Measurements from ENCODE around the gene C6orf120. TPM values are rescaled to one million over a fixed set of nuclear protein-coding genes. Genes with fewer than 3 reads are reported as not detected.

The C6orf120 gene
- total and polyA plus RNA-seq, 2 of the 13 experiments (the other 11 are each of a cell fraction or from before 2014, with no cell fraction given): 21.7 to 29.9 TPM

DNA sequence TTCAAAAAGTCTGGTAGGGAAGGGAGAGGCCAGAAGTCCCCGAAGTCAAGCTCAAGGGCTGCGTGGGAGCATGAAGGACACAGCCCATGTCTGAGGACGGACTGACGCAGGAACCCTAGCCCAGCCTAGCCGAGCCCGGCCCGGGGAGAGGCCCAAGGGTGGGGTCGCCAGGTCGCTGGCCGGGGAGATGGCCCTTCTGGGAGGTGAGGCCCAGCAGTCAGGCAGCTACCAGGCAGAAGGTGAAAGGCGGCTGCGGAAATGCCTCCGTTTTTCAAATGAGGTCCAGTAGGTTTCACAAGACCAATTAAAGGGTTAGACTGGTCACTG lies 44.7 kb upstream of the C6orf120 start:
- Histone ChIP-seq H3K79me2 (ENCODE audit: insufficient read depth, low read length) (no peaks in the 10 kb centered on the region), H3K27me3 (ENCODE audit: control insufficient read depth in 1 of 2, insufficient read depth in 2 of 2, low read length in 2 of 2) (no peaks in the 10 kb centered on the region), H3K9ac (ENCODE audit: insufficient read depth, low read depth, low read length) (no peak overlapping the region), H2AFZ (ENCODE audit: low read length) (no peak overlapping the region), H3K36me3 (replicated peaks in 1 of 2; ENCODE audit: control insufficient read depth in 1 of 2, insufficient read depth in 2 of 2, low read length in 2 of 2) (peaks cover 22 to 55% of the 10 kb centered on the region in 2 experiments; a peak in 4 of 5 replicates), H3K4me2 (ENCODE audit: low read depth, low read length) (no peak overlapping the region), H3K27ac (ENCODE audit: extremely low read length, insufficient read depth, low read length) (no peak overlapping the region), H3K9me3 (ENCODE audit: low read length) (no peaks in the 10 kb centered on the region), H3K4me3 (replicated peaks in 1 of 3; ENCODE audit: insufficient read depth in 1 of 3, low read depth in 2 of 3, low read length in 3 of 3) (no peak overlapping the region), H3K4me1 (ENCODE audit: insufficient read depth, low read length) (no peaks in the 10 kb centered on the region), H4K20me1 (ENCODE audit: insufficient read depth, low read length) (no peaks in the 10 kb centered on the region)
- intact Hi-C loops (cut with micrococcal nuclease; ENCODE audit: unreplicated experiment) (no loop called here), in situ Hi-C loops (cut with HindIII; ENCODE audit: extremely low pct_ligation_motif_present, low pct_unique_long_range_greater_than_20kb) (no loop called here)
- ATAC-seq (no peak), DNase-seq (ENCODE audit: low spot score) (no peak), FAIRE-seq (no peak)
- CTCF ChIA-PET (ENCODE audit: low intra/inter-chr PET ratio, low total read pairs): no interaction called here
- POLR2A ChIA-PET: no interaction called here
- TF ChIP-seq HOXA5 (CRISPR knock-in tag; IDR thresholded peaks at IDR 0.05) (no peak), ZNF496 (CRISPR knock-in tag; IDR thresholded peaks at IDR 0.05; ENCODE audit: insufficient replicate concordance) (no peak), FOXA1 (IDR thresholded peaks at IDR 0.05) (no peak), FOXA1 (CRISPR knock-in tag; IDR thresholded peaks at IDR 0.05) (no peak), ZNF562 (CRISPR knock-in tag; IDR thresholded peaks at IDR 0.05; ENCODE audit: borderline replicate concordance) (no peak), HOXD1 (CRISPR knock-in tag; IDR thresholded peaks at IDR 0.05) (no peak), TOE1 (CRISPR knock-in tag; IDR thresholded peaks at IDR 0.05) (no peak), CBX1 (IDR thresholded peaks at IDR 0.05; ENCODE audit: low read depth) (no peak), DNMT1 (CRISPR knock-in tag; IDR thresholded peaks at IDR 0.05) (no peak), ZNF136 (CRISPR knock-in tag; IDR thresholded peaks at IDR 0.05; ENCODE audit: low read depth) (no peak)
- WGBS (ENCODE audit: low lambda C conversion rate): 95% methylated on average over 13 of the region's 13 CpGs
- no TSS peak for BruUV-seq (replicated peaks)

DNA sequence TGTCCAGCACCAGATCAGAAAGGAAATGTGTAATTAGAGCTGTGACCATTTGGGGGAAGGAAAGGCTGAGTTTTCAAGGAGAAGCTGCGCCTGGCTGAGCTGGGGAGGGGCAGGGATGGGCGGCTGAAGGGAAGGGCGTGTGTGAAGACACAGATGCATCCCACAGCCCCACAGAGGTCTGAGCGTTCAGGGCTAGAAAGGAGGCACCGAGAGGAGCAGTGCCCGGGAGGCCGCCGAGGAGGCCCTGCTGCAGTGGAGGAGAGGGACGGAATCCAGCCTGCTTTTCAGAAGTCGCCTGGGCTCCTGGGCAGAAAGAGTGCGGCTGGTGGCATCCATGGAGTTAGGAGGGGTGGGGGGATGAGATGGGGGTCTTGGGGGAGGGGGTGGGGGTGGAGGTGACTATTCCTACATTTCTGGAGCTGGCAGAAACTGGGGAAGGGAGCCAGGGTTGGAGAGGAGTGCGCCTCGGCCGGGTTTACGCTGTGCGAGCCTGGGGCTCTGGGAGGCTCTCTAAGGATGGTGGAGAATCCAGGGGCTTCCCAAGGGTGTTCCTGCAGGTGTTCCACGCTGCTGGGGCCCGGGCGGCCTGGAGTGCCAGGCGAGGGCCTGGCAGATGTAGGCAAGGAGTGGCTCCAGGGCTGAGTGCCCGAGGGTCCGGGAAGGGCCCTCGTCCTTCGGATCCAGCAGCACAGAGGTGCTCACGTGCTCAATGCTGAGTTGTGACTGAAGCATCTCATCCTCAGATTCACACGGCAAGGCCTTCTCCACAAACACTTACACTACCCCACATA lies 41.9 kb upstream of the C6orf120 start:
- FAIRE-seq: no peak
- Histone ChIP-seq H3K9ac (ENCODE audit: insufficient read depth, low read depth, low read length) (no peak overlapping the region), H3K79me2 (ENCODE audit: insufficient read depth, low read length) (no peaks in the 10 kb centered on the region), H3K36me3 (replicated peaks in 1 of 2; ENCODE audit: control insufficient read depth in 1 of 2, insufficient read depth in 2 of 2, low read length in 2 of 2) (peaks cover 29 to 64% of the 10 kb centered on the region in 2 experiments; a peak in 4 of 5 replicates), H4K20me1 (ENCODE audit: insufficient read depth, low read length) (no peaks in the 10 kb centered on the region), H3K4me2 (ENCODE audit: low read depth, low read length) (no peak overlapping the region), H3K4me1 (ENCODE audit: insufficient read depth, low read length) (no peaks in the 10 kb centered on the region), H3K27me3 (ENCODE audit: control insufficient read depth in 1 of 2, insufficient read depth in 2 of 2, low read length in 2 of 2) (no peaks in the 10 kb centered on the region), H3K9me3 (ENCODE audit: low read length) (no peaks in the 10 kb centered on the region), H3K27ac (ENCODE audit: extremely low read length, insufficient read depth, low read length) (no peak overlapping the region), H2AFZ (ENCODE audit: low read length) (no peak overlapping the region), H3K4me3 (replicated peaks in 1 of 3; ENCODE audit: insufficient read depth in 1 of 3, low read depth in 2 of 3, low read length in 3 of 3) (no peak overlapping the region)
- in situ Hi-C loops (cut with HindIII; ENCODE audit: extremely low pct_ligation_motif_present, low pct_unique_long_range_greater_than_20kb) (no loop called here), intact Hi-C loops (cut with micrococcal nuclease; ENCODE audit: unreplicated experiment) (no loop called here)
- ATAC-seq: no peak; the same call in 2 of the 3 replicates
- ChIA-PET POLR2A (no interaction called here), CTCF (ENCODE audit: low intra/inter-chr PET ratio, low total read pairs) (no interaction called here)
- no peak for DNase-seq (ENCODE audit: low spot score)
- 97% methylated on average over 22 of the region's 26 CpGs for WGBS (ENCODE audit: low lambda C conversion rate)
- no TSS peak for BruUV-seq (replicated peaks)
- TF ChIP-seq XRCC5 (optimal IDR thresholded peaks at IDR 0.05; ENCODE audit: low read length) (no peak), PHF8 (CRISPR knock-in tag; IDR thresholded peaks at IDR 0.05) (no peak), RCOR2 (CRISPR knock-in tag; IDR thresholded peaks at IDR 0.05) (no peak), CAMTA2 (CRISPR knock-in tag; IDR thresholded peaks at IDR 0.05; ENCODE audit: borderline replicate concordance) (no peak), FIP1L1 (IDR thresholded peaks at IDR 0.05; ENCODE audit: borderline replicate concordance, insufficient read depth, low read depth, low read length) (no peak), MED8 (CRISPR knock-in tag; IDR thresholded peaks at IDR 0.05; ENCODE audit: insufficient replicate concordance) (no peak), HOXA7 (CRISPR knock-in tag; IDR thresholded peaks at IDR 0.05) (no peak)
- TF ChIP-seq, protein P1, sequence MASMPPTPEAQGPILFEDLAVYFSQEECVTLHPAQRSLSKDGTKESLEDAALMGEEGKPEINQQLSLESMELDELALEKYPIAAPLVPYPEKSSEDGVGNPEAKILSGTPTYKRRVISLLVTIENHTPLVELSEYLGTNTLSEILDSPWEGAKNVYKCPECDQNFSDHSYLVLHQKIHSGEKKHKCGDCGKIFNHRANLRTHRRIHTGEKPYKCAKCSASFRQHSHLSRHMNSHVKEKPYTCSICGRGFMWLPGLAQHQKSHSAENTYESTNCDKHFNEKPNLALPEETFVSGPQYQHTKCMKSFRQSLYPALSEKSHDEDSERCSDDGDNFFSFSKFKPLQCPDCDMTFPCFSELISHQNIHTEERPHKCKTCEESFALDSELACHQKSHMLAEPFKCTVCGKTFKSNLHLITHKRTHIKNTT (CRISPR knock-in tag; IDR thresholded peaks at IDR 0.05): no peak
- TF ChIP-seq, protein P2, sequence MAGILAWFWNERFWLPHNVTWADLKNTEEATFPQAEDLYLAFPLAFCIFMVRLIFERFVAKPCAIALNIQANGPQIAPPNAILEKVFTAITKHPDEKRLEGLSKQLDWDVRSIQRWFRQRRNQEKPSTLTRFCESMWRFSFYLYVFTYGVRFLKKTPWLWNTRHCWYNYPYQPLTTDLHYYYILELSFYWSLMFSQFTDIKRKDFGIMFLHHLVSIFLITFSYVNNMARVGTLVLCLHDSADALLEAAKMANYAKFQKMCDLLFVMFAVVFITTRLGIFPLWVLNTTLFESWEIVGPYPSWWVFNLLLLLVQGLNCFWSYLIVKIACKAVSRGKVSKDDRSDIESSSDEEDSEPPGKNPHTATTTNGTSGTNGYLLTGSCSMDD (CRISPR knock-in tag; IDR thresholded peaks at IDR 0.05): no peak
